Placental pericyte (primary cell): ENCODE data around the gene CACNB2. TPM values are rescaled to one million over a fixed set of nuclear protein-coding genes. Genes with fewer than 3 reads are reported as not detected.

ENCODE experiments used
- total RNA-seq: library from RNA; depleted of rRNA; stranded (reverse); fragments of >200 nt; gene quantifications from 2 replicates; pipeline ENCODE4 v1.2.3, GENCODE V29; 2012

Gene CACNB2
- under 0.01 and 0.14 TPM in 2 replicates for total RNA-seq

DNA sequence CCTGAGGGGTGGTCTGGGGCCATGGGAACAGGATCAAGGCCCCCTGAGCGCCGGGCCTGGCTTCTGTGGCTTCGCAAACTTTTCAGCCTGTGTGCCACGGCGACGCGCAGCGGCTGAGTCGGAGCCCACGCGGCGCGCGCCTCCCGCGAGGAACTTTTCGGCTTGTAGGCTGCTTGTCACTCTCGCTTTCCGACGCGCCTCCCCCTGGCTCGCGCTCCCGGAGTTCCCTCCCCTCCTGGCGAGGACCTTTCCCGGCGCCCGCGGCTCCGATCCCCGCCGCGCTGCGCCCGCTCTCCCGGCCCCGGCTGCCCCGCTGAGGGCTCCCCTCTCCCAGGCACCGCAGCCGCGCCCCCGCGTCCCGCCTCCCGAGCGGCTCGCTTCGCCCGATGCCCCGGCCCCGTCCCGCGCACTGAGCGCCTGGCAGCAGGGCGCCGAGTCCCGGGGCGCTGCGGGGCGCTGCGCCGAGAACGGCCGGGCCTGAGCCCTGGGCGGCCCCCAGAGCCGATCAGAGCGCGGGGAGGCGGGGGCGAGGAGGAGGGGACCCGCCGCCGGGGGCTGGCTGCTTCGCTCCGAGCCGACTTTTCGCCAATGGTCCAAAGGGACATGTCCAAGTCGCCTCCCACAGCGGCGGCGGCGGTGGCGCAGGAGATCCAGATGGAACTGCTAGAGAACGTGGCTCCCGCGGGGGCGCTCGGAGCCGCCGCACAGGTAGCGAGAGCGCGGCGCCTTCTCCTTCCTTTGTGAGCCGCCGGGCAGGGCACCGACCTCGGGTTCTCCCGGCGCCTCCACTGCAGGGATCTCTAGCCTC is at the start of gene CACNB2:
TSS of gene CACNB2 (plus strand) at position 276 of the 808 bp plus-strand sequence.

Other genes starting within 250 kb of the CACNB2 start
- gene SLC39A12, start 188.5 kb upstream of the CACNB2 start, total RNA-seq: not detected in 2 replicates